Endothelial cell of umbilical vein (primary cell): ENCODE data around the gene CSRP1. TPM values are rescaled to one million over a fixed set of nuclear protein-coding genes. Genes with fewer than 3 reads are reported as not detected.

ENCODE experiments used
- BruUV-seq: library from RNA; stranded (reverse); fragments of 400-500 nt; replicated peaks from 2 replicates; lab custom pipeline; 2021; lab: Mats Ljungman, UMichigan
- CTCF ChIA-PET: fragments of 300-600, 350-600 bp; sonication (Branson Sonifier 250); formaldehyde crosslinking; loops from one replicate; lab custom pipeline; 2021; ENCODE audit warnings: antibody characterized with exemption, inconsistent platforms; lab: Charles Lee
- POLR2A ChIA-PET: fragments of 300-600, 350-600 bp; sonication (Branson Sonifier 250); formaldehyde crosslinking; loops from one replicate; lab custom pipeline; 2021; ENCODE audit warnings: antibody characterized with exemption, inconsistent platforms; lab: Charles Lee
- DNase-seq: peaks from one replicate; pipeline ENCODE4 v3.0.0-alpha.2; 2011; ENCODE audit warnings: low read depth, low spot score
- FAIRE-seq: peaks from 2 replicates; lab custom pipeline; 2011; peaks lifted over from hg19 to GRCh38; lab: Jason Lieb, UNC
- H2AFZ ChIP-seq: 2 replicates; pipeline ENCODE4 v1.6.0; 2012; ENCODE audit warnings: low read depth, low read length, control low read depth, inconsistent platforms
- H3K27ac ChIP-seq: 2 replicates; pipeline ENCODE4 v1.5.1; 2011; ENCODE audit warnings: low read depth, mild to moderate bottlenecking, control low read depth, low read length, moderate library complexity; ENCODE audit not compliant: insufficient read depth
- H3K27me3 ChIP-seq, 2 experiments: 2 replicates each; pipeline versions ENCODE4 v1.6.0 to v1.6.1; 2011; ENCODE audit warnings: low read length in 2 of 2, mixed read lengths in 1 of 2; ENCODE audit not compliant: control insufficient read depth in 2 of 2, insufficient read depth in 2 of 2
- H3K36me3 ChIP-seq, 2 experiments: 2 replicates in 1 of 2; 3 replicates in 1 of 2; pipeline ENCODE4 v1.5.1; 2011; ENCODE audit warnings: low read length in 2 of 2, mild to moderate bottlenecking in 1 of 2, moderate library complexity in 1 of 2; ENCODE audit not compliant: control insufficient read depth in 2 of 2, insufficient read depth in 2 of 2; ENCODE audit errors: extremely low read depth in 1 of 2
- H3K4me1 ChIP-seq: 3 replicates; pipeline ENCODE4 v1.5.1; 2011; ENCODE audit warnings: mild to moderate bottlenecking, low read length; ENCODE audit not compliant: control insufficient read depth, insufficient read depth; ENCODE audit errors: extremely low read depth
- H3K4me2 ChIP-seq: 2 replicates; pipeline ENCODE4 v1.6.1; 2011; ENCODE audit warnings: low read length, control low read depth, mixed read lengths; ENCODE audit not compliant: insufficient read depth
- H3K4me3 ChIP-seq, 3 experiments: fragments of 200-600 bp in 1 of 3; sonication (generic), shearing (Covaris generic) in 1 of 3; replicated peaks in 1 of 3; 2 replicates each; pipeline ENCODE4 v1.5.1; 2011 to 2016; ENCODE audit warnings: control low read depth in 3 of 3, low read length in 3 of 3, mild to moderate bottlenecking in 2 of 3, inconsistent platforms in 1 of 3, low read depth in 1 of 3, moderate library complexity in 1 of 3; ENCODE audit not compliant: insufficient read depth in 1 of 3
- H3K79me2 ChIP-seq: 2 replicates; pipeline ENCODE4 v1.6.0; 2012; ENCODE audit warnings: low read length, inconsistent platforms; ENCODE audit not compliant: control insufficient read depth, insufficient read depth
- H3K9ac ChIP-seq: replicated peaks from 2 replicates; pipeline ENCODE3; 2011; ENCODE audit warnings: low read length, control low read depth; ENCODE audit not compliant: insufficient read depth; ENCODE audit errors: extremely low read depth
- H3K9me1 ChIP-seq: replicated peaks from 3 replicates; pipeline ENCODE4 v1.6.0; 2011; ENCODE audit warnings: mild to moderate bottlenecking, low read length; ENCODE audit not compliant: control insufficient read depth, insufficient read depth; ENCODE audit errors: extremely low read depth
- H3K9me3 ChIP-seq: replicated peaks from 2 replicates; pipeline ENCODE4 v1.5.1; 2012; ENCODE audit warnings: low read length, inconsistent platforms; ENCODE audit not compliant: control insufficient read depth, insufficient read depth
- H4K20me1 ChIP-seq: replicated peaks from 2 replicates; pipeline ENCODE3; 2011; ENCODE audit warnings: mild to moderate bottlenecking, low read length; ENCODE audit not compliant: control insufficient read depth, insufficient read depth; ENCODE audit errors: extremely low read depth
- CTCF ChIP-seq, 2 donors: IDR thresholded peaks; 1 replicate in 1 of 2; 2 replicates in 1 of 2; pipeline ENCODE4 v1.5.1; 2011; ENCODE audit warnings: low read length in 2 of 2, mild to moderate bottlenecking in 2 of 2, moderate library complexity in 2 of 2, control low read depth in 1 of 2, inconsistent platforms in 1 of 2, low read depth in 1 of 2; ENCODE audit not compliant: insufficient read depth in 1 of 2; ENCODE audit errors: extremely low read depth in 1 of 2
- EZH2 ChIP-seq: IDR thresholded peaks from 2 replicates; pipeline ENCODE4 v1.6.1; 2012; ENCODE audit warnings: borderline replicate concordance, low read depth, mild to moderate bottlenecking, moderate library complexity, low read length, inconsistent platforms; ENCODE audit not compliant: severe bottlenecking
- FOS ChIP-seq: IDR thresholded peaks from 2 replicates; pipeline ENCODE4 v1.6.1; 2011; ENCODE audit warnings: mild to moderate bottlenecking, low read length, moderate library complexity, borderline replicate concordance; ENCODE audit not compliant: insufficient read depth
- GATA2 ChIP-seq: IDR thresholded peaks from 2 replicates; pipeline ENCODE4 v1.7.0; 2011; ENCODE audit warnings: low read depth, mild to moderate bottlenecking, moderate library complexity, mixed read lengths, low read length; ENCODE audit not compliant: insufficient read length, insufficient read depth
- JUN ChIP-seq: IDR thresholded peaks from 2 replicates; pipeline ENCODE4 v1.6.1; 2011; ENCODE audit warnings: borderline replicate concordance, low read depth; ENCODE audit not compliant: insufficient read length, insufficient read depth
- MYC ChIP-seq: IDR thresholded peaks from one replicate; pipeline ENCODE4 v1.6.1; 2011; ENCODE audit warnings: mild to moderate bottlenecking, low read depth, low read length
- POLR2A ChIP-seq: IDR thresholded peaks from 2 replicates; pipeline ENCODE4 v1.6.1; 2012; ENCODE audit warnings: low read depth, mild to moderate bottlenecking, control low read depth, low read length
- POLR2AphosphoS5 ChIP-seq: IDR thresholded peaks from 2 replicates; pipeline ENCODE4 v1.6.1; 2012; ENCODE audit warnings: low read depth, mild to moderate bottlenecking, control low read depth, low read length, moderate library complexity; ENCODE audit not compliant: insufficient read depth
- dilution Hi-C: fragments of 300-500 bp; cut with MboI; formaldehyde crosslinking; loops from one replicate; pipeline ENCODE4 v1.15.0; 2019; ENCODE audit warnings: low sequenced_read_pairs; ENCODE audit not compliant: extremely low pct_ligation_motif_present
- intact Hi-C: fragments of 100-400 bp; cut with micrococcal nuclease; formaldehyde crosslinking; loops from one replicate; pipeline ENCODE4 v1.10.0; 2022
- polyA plus RNA-seq, 4 experiments: library from polyadenylated mRNA; depleted of rRNA in 3 of 4; stranded (reverse) in 3 of 4; unstranded in 1 of 4; fragments of >200 nt; gene quantifications; 2 replicates each; pipeline versions ENCODE4 v1.2.1 to v1.2.3, GENCODE V29; 2011 to 2012; ENCODE audit warnings: missing spikeins in 1 of 4
- total RNA-seq: library from RNA; stranded (reverse); gene quantifications from 2 replicates; pipeline ENCODE4 v1.2.3, GENCODE V29; 2021
- TF ChIP-seq, protein P1 (sequence below): IDR thresholded peaks from 2 replicates; pipeline ENCODE4 v1.6.1; 2011; ENCODE audit not compliant: insufficient read depth, insufficient read length

Gene CSRP1
- total and polyA plus RNA-seq, 2 donors (not counting 3 experiments of a cell fraction or from before 2014, with no cell fraction given) = 393 to 510 TPM

- H4K20me1 ChIP-seq = no peaks in the 10 kb centered on the region
These were observed 19.2 kb downstream of the CSRP1 start for GRCh38 chr1:201487742-201488141.

More at GRCh38 chr1:201487742-201488141, 19.2 kb downstream of the CSRP1 start:
- DNase-seq = no peak
- no peak overlapping the region for H3K9ac ChIP-seq
- H2AFZ ChIP-seq = no peak overlapping the region
- no peak overlapping the region for H3K4me3 ChIP-seq
- H3K4me2 ChIP-seq = no peak overlapping the region
- no peaks in the 10 kb centered on the region for H3K9me3 ChIP-seq
- BruUV-seq = no TSS peak
- intact Hi-C loops = no loop called here
- H3K36me3 ChIP-seq = peaks cover 16 to 20% of the 10 kb centered on the region in 2 experiments
- TF ChIP-seq, protein P1, sequence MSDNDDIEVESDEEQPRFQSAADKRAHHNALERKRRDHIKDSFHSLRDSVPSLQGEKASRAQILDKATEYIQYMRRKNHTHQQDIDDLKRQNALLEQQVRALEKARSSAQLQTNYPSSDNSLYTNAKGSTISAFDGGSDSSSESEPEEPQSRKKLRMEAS = no peak
- no peak for TF ChIP-seq EZH2
- no peak for TF ChIP-seq POLR2A
- no peak for TF ChIP-seq FOS
- no peak for TF ChIP-seq POLR2AphosphoS5
- no peak for TF ChIP-seq CTCF (IDR thresholded peaks at IDR 0.05; ENCODE audit: extremely low read depth in 1 of 2, insufficient read depth in 1 of 2, low read depth in 1 of 2, low read length in 2 of 2)
- no peak for TF ChIP-seq GATA2
- no peak for TF ChIP-seq MYC
- TF ChIP-seq JUN = no peak
- FAIRE-seq = no peak
- no peaks in the 10 kb centered on the region for H3K27me3 ChIP-seq
- ChIA-PET CTCF (interaction anchor here (1.0 to 28.3 kb wide), 3 partner anchors 18 to 52 kb away, joined by 3 to 1317 read pairs (median 12); partner anchors contain the start of gene CSRP1), POLR2A (interaction anchor here (7.3 kb wide), 1 partner anchor 17 kb away, joined by 124 read pairs; the partner anchor contains the start of gene CSRP1)
- peaks cover 27% of the 10 kb centered on the region for H3K79me2 ChIP-seq
- no peak overlapping the region for H3K27ac ChIP-seq
- dilution Hi-C loops = no loop called here
- peaks cover 63% of the 10 kb centered on the region for H3K4me1 ChIP-seq
- H3K9me1 ChIP-seq = no peaks in the 10 kb centered on the region
